MM.1S (cell line): ENCODE measurements around the gene GRP.

Experiments
- DNase-seq: peaks from one replicate; pipeline ENCODE4 v3.0.0-alpha.2; 2015
- H2AFZ ChIP-seq: fragments of 300-600 bp; sonication (generic); 2 replicates; pipeline ENCODE4 v1.6.0; 2016; ENCODE audit warnings: antibody characterized with exemption, low read length
- H3F3A ChIP-seq: fragments of 300-600 bp; sonication (generic); 2 replicates; pipeline ENCODE4 v1.6.1; 2016; ENCODE audit warnings: mild to moderate bottlenecking, antibody characterized with exemption, low read length, moderate library complexity, mixed read lengths; ENCODE audit not compliant: insufficient read depth
- H3K27ac ChIP-seq: fragments of 300-600 bp; sonication (generic); 2 replicates; pipeline ENCODE4 v1.5.1; 2016; ENCODE audit warnings: mild to moderate bottlenecking, low read length
- H3K27me3 ChIP-seq: fragments of 300-600 bp; sonication (generic); replicated peaks from 2 replicates; pipeline ENCODE4 v1.6.0; 2016; ENCODE audit warnings: low read length; ENCODE audit not compliant: insufficient read depth
- H3K36me3 ChIP-seq: fragments of 300-600 bp; sonication (generic); replicated peaks from 2 replicates; pipeline ENCODE4 v1.6.1; 2016; ENCODE audit warnings: mild to moderate bottlenecking, low read length, mixed read lengths; ENCODE audit not compliant: insufficient read depth
- H3K4me1 ChIP-seq: fragments of 300-600 bp; sonication (generic); 2 replicates; pipeline ENCODE4 v1.6.1; 2016; ENCODE audit warnings: low read length, mixed read lengths
- H3K4me2 ChIP-seq: fragments of 300-600 bp; sonication (generic); 2 replicates; pipeline ENCODE4 v1.6.0; 2016; ENCODE audit warnings: low read depth, low read length
- H3K4me3 ChIP-seq: fragments of 300-600 bp; sonication (generic); 2 replicates; pipeline ENCODE4 v1.5.1; 2016; ENCODE audit warnings: low read length, mixed read lengths
- H3K79me2 ChIP-seq: fragments of 300-600 bp; sonication (generic); 2 replicates; pipeline ENCODE4 v1.6.1; 2016; ENCODE audit warnings: mixed run types, low read length, mixed read lengths
- H3K9ac ChIP-seq: fragments of 300-600 bp; sonication (generic); 2 replicates; pipeline ENCODE4 v1.6.1; 2016; ENCODE audit warnings: low read length, mixed read lengths
- H3K9me2 ChIP-seq: fragments of 300-600 bp; sonication (generic); replicated peaks from 2 replicates; pipeline ENCODE4 v1.6.1; 2016; ENCODE audit warnings: mild to moderate bottlenecking, low read length, mixed read lengths; ENCODE audit not compliant: insufficient read depth
- H3K9me3 ChIP-seq: fragments of 300-600 bp; sonication (generic); replicated peaks from 2 replicates; pipeline ENCODE4 v1.6.1; 2016; ENCODE audit warnings: mild to moderate bottlenecking, low read length, mixed read lengths; ENCODE audit not compliant: insufficient read depth
- H4K20me1 ChIP-seq: fragments of 300-600 bp; sonication (generic); 2 replicates; pipeline ENCODE4 v1.6.1; 2016; ENCODE audit warnings: mild to moderate bottlenecking, low read length, moderate library complexity, mixed read lengths; ENCODE audit not compliant: insufficient read depth
- CTCF ChIP-seq: fragments of 300-600 bp; sonication (generic); IDR thresholded peaks from 2 replicates; pipeline ENCODE4 v1.5.1; 2016; ENCODE audit warnings: antibody characterized with exemption, low read length, mixed read lengths
- EZH2 ChIP-seq: fragments of 300-600 bp; sonication (generic); optimal IDR thresholded peaks from 2 replicates; pipeline ENCODE3; 2017; ENCODE audit warnings: low read depth, mild to moderate bottlenecking, antibody characterized with exemption, low read length, mixed read lengths
- EZH2phosphoT487 ChIP-seq: fragments of 300-600 bp; sonication (generic); IDR thresholded peaks from 2 replicates; pipeline ENCODE4 v1.6.1; 2018; ENCODE audit warnings: antibody characterized with exemption, low read length

Gene GRP

DNA sequence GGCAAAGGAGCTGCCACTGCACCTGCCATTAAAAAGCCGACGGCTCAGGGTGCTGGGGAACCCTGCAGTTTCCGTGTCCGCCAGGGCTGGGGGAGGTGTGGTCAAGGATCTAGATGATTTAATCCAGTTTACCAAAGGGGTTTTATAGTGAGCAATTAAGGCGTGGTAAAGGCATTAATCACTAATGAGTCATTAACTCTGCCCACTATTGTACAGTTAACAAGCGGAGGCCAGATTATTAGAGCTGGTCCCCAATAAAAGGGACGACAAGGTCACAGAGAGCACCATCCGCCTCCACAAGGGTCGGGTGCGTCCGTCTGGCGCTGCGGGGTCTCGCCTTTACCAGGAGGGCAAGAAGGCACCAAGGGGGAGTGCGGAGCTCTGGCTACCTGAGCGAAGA is 43.7 kb downstream of the GRP start:
- Histone ChIP-seq H3K27me3 (peaks cover 29% of the 10 kb centered on the region), H3K36me3 (no peaks in the 10 kb centered on the region), H3F3A (no peaks in the 10 kb centered on the region), H3K79me2 (no peaks in the 10 kb centered on the region), H3K4me2 (no peak overlapping the region), H3K27ac (no peak overlapping the region), H2AFZ (no peak overlapping the region), H3K9me2 (no peaks in the 10 kb centered on the region), H3K9ac (no peak overlapping the region), H4K20me1 (no peaks in the 10 kb centered on the region), H3K4me1 (no peaks in the 10 kb centered on the region), H3K9me3 (no peaks in the 10 kb centered on the region), H3K4me3 (no peak overlapping the region)
- no peak for TF ChIP-seq EZH2
- no peak for TF ChIP-seq CTCF
- no peak for TF ChIP-seq EZH2phosphoT487
- DNase-seq, result no peak

GRCh38 chr18:59264121-59264571 is 44.2 kb downstream of the GRP start:
- Histone ChIP-seq H3K9me3 (no peaks in the 10 kb centered on the region), H3K27me3 (peaks cover 29% of the 10 kb centered on the region), H3K4me3 (no peak overlapping the region), H3F3A (no peaks in the 10 kb centered on the region), H3K4me2 (no peak overlapping the region), H3K27ac (no peak overlapping the region), H4K20me1 (no peaks in the 10 kb centered on the region), H2AFZ (no peak overlapping the region), H3K4me1 (no peaks in the 10 kb centered on the region), H3K36me3 (no peaks in the 10 kb centered on the region), H3K79me2 (no peaks in the 10 kb centered on the region), H3K9ac (no peak overlapping the region), H3K9me2 (no peaks in the 10 kb centered on the region)
- no peak for TF ChIP-seq CTCF
- TF ChIP-seq EZH2, result no peak
- TF ChIP-seq EZH2phosphoT487, result no peak
- no peak for DNase-seq

DNA sequence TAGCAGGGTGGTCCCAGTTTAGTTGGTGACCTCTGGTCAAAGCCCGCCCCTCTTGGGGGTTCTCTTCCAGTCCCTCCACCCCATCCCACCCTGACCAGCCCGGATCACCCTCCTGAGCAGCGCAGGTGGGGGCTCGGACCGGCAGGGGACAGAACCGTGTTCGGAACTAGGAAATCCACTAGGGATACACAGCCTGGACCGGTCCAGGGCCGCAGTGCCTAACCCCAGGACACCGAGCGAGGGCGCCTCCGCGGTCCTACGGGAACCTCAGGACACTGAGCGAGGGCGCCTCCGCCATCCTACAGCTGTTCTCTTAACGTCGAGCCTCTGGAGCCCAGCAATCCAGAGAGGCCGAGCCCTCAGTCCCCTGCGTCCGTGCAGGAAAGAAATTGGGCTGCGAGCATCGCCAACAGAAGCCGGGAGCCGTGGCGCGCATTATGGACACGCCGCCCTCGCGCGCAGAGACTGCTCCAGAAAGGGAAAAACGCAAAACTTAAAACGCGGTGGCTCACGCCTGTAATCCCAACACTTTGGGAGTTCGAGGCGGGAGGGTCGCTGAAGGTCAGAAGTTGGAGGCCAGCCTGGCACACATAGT is 44.8 kb downstream of the GRP start:
- H3K9me2 ChIP-seq, result no peaks in the 10 kb centered on the region
- no peak overlapping the region for H3K9ac ChIP-seq
- no peaks in the 10 kb centered on the region for H3K9me3 ChIP-seq
- TF ChIP-seq CTCF, result no peak
- no peak for TF ChIP-seq EZH2phosphoT487
- TF ChIP-seq EZH2, result no peak
- no peak for DNase-seq
- no peaks in the 10 kb centered on the region for H3F3A ChIP-seq
- H3K4me2 ChIP-seq, result no peak overlapping the region
- no peak overlapping the region for H3K27ac ChIP-seq
- H2AFZ ChIP-seq, result no peak overlapping the region
- no peaks in the 10 kb centered on the region for H4K20me1 ChIP-seq
- no peaks in the 10 kb centered on the region for H3K79me2 ChIP-seq
- H3K4me1 ChIP-seq, result no peaks in the 10 kb centered on the region
- H3K27me3 ChIP-seq, result peaks cover 32% of the 10 kb centered on the region
- H3K4me3 ChIP-seq, result no peak overlapping the region
- no peaks in the 10 kb centered on the region for H3K36me3 ChIP-seq
